Right lobe of liver (tissue), 6 donors: Measurements from ENCODE around the gene PDZD7. TPM values are rescaled to one million over a fixed set of nuclear protein-coding genes. Genes with fewer than 3 reads are reported as not detected.

Experiments
- ATAC-seq, 4 donors: fragments of 200-7000 bp; cut with Tn5 transposase; one replicate each; pipeline ENCODE4 v1.9.1; 2020; ENCODE audit warnings: mild to moderate bottlenecking in 4 of 4, moderate library complexity in 4 of 4
- DNase-seq, 3 donors: peaks; one replicate each; pipeline ENCODE4 v3.0.0-alpha.2; 2020
- H3K27ac ChIP-seq, 3 donors: fragments of 200-600 bp; one replicate each; pipeline ENCODE4 v1.8.0; 2022
- H3K27me3 ChIP-seq, 2 donors: fragments of 200-600 bp; one replicate each; pipeline ENCODE4 v1.8.0; 2022
- H3K36me3 ChIP-seq, 4 donors: fragments of 200-600 bp; sonication (generic) in 1 of 4; one replicate each; pipeline versions ENCODE4 v1.5.1 to v1.8.0; 2017 to 2022; ENCODE audit warnings: control low read depth in 1 of 4
- H3K4me1 ChIP-seq, 4 donors: fragments of 200-600 bp; sonication (generic) in 1 of 4; one replicate each; pipeline versions ENCODE4 v1.5.1 to v1.8.0; 2017 to 2022; ENCODE audit warnings: control low read depth in 1 of 4
- H3K4me3 ChIP-seq, 3 donors: fragments of 200-600 bp; one replicate each; pipeline ENCODE4 v1.8.0; 2022
- H3K9me3 ChIP-seq, 4 donors: fragments of 200-600 bp; sonication (generic) in 1 of 4; one replicate each; pipeline versions ENCODE4 v1.5.1 to v1.8.0; 2017 to 2022; ENCODE audit warnings: control low read depth in 1 of 4
- POLR2A ChIP-seq: fragments of 450-650 bp; IDR thresholded peaks from one replicate; pipeline ENCODE4 v1.6.1; 2017; ENCODE audit warnings: antibody characterized with exemption, mild to moderate bottlenecking
- WGBS: methylation state at CpG from one replicate; pipeline ENCODE4 v1.1.6; 2018; ENCODE audit warnings: low coverage, low lambda C conversion rate; ENCODE audit not compliant: insufficient coverage; ENCODE audit errors: missing lambda C conversion rate; 5-methylcytosine and 5-hydroxymethylcytosine counted together
- intact Hi-C, 2 donors: fragments of 100-400 bp; cut with DNase I; formaldehyde crosslinking; loops; one replicate each; pipeline versions ENCODE4 v1.11.2 to v1.14.1; 2022
- total RNA-seq, 6 experiments: library from RNA; depleted of rRNA in 2 of 6; stranded (reverse); fragments of >200 nt in 2 of 6; fragmentation: NEBNext Ultra II Directional in 3 of 6; extraction: Animal tissue kit (Norgen Biotek cat#: 25700) in 3 of 6; gene quantifications; one replicate each; pipeline versions ENCODE4 v1.1.0 to v1.2.4, GENCODE V29; 2016 to 2023
- TF ChIP-seq, protein P1 (sequence below), 4 donors: fragments of 200-600 bp in 3 of 4; fragments of 450-650 bp in 1 of 4; IDR thresholded peaks; one replicate each; pipeline versions ENCODE4 v1.5.1 to v1.8.0; 2016 to 2022; ENCODE audit warnings: antibody characterized with exemption in 4 of 4, mild to moderate bottlenecking in 2 of 4
- donor health status: DM: no; HTN: yes; CAD: no.
- donor health status: DM: no; HTN: no; CAD: no.
- donor health status: DM: no; HTN: no; CAD: no.
- donor health status: DM: no; HTN: yes; CAD: no.
- donor health status: DM: no; HTN: yes; CAD: no.

The PDZD7 gene
- total RNA-seq, 6 experiments from 2014 or later: 0.15 to 0.50 (median 0.20) TPM; not detected in 1

GRCh38 chr10:101043363-101043707 is 12.4 kb upstream of the PDZD7 start:
- intact Hi-C loops: no loop called here
- no peaks in the 10 kb centered on the region for H3K36me3 ChIP-seq
- DNase-seq (no peak), ATAC-seq (no peak)
- H3K4me1 ChIP-seq: peaks cover 0 to 12% (median 6%) of the 10 kb centered on the region in 4 donors
- H3K4me3 ChIP-seq: peak overlapping the region; percentile 36 to 62 (median 48)
- no peaks in the 10 kb centered on the region for H3K9me3 ChIP-seq
- TF ChIP-seq POLR2A: no peak
- TF ChIP-seq, protein P1, sequence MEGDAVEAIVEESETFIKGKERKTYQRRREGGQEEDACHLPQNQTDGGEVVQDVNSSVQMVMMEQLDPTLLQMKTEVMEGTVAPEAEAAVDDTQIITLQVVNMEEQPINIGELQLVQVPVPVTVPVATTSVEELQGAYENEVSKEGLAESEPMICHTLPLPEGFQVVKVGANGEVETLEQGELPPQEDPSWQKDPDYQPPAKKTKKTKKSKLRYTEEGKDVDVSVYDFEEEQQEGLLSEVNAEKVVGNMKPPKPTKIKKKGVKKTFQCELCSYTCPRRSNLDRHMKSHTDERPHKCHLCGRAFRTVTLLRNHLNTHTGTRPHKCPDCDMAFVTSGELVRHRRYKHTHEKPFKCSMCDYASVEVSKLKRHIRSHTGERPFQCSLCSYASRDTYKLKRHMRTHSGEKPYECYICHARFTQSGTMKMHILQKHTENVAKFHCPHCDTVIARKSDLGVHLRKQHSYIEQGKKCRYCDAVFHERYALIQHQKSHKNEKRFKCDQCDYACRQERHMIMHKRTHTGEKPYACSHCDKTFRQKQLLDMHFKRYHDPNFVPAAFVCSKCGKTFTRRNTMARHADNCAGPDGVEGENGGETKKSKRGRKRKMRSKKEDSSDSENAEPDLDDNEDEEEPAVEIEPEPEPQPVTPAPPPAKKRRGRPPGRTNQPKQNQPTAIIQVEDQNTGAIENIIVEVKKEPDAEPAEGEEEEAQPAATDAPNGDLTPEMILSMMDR (IDR thresholded peaks at IDR 0.05): no peak
- peak overlapping the region; percentile 53 to 77 (median 54) for H3K27ac ChIP-seq
- peaks cover 0 to 6% of the 10 kb centered on the region in 2 donors for H3K27me3 ChIP-seq
- WGBS: 18% methylated on average over 2 of the region's 2 CpGs

- ATAC-seq (peak; percentile 95 to 98 (median 96)), DNase-seq (peak; percentile 98 to 99 (median 99))
- intact Hi-C loops: no loop called here
- Histone ChIP-seq H3K27me3 (peaks cover 0 to under 1% of the 10 kb centered on the region in 2 donors), H3K36me3 (no peaks in the 10 kb centered on the region), H3K9me3 (no peaks in the 10 kb centered on the region), H3K27ac (peak overlapping the region; percentile 53 to 77 (median 54)), H3K4me1 (peaks cover 0 to 12% (median 6%) of the 10 kb centered on the region in 4 donors), H3K4me3 (peak overlapping the region; percentile 36 to 62 (median 48))
- WGBS: 2% methylated on average over 26 of the region's 40 CpGs
- TF ChIP-seq, protein P1 (IDR thresholded peaks at IDR 0.05): no peak
- peak; percentile 57 for TF ChIP-seq POLR2A
Observed at GRCh38 chr10:101042667-101043362, 11.9 kb upstream of the PDZD7 start.

DNA sequence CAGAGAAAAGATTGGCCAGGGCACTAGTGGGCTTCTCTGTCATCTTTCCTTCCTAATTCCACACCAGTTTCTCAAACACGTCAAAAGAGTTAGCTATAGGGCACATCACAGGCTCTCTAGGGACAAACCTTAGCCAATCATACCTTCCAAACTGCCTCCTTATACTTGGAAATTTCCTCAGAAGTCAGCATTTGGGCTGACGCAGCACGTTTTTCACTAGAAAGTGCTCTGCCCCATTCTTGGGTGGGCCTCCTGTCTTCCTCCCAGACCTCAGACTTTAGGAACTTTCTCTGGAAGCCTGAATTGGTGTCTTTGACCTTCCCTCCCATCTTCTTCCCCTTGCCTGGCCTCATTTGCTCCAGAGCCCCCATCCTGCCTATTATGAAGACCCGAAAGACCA is 11.2 kb upstream of the PDZD7 start:
- Histone ChIP-seq H3K4me1 (peaks cover 0 to 12% (median 6%) of the 10 kb centered on the region in 4 donors), H3K27me3 (no peaks in the 10 kb centered on the region), H3K4me3 (no peak overlapping the region), H3K27ac (peak overlapping the region; percentile 53 to 77 (median 54)), H3K36me3 (peaks cover 0 to 5% (median under 1%) of the 10 kb centered on the region in 4 donors), H3K9me3 (no peaks in the 10 kb centered on the region)
- 66% methylated on average over 4 of the region's 4 CpGs for WGBS
- DNase-seq: no peak
- intact Hi-C loops: no loop called here
- no peak for TF ChIP-seq POLR2A
- TF ChIP-seq, protein P1 (IDR thresholded peaks at IDR 0.05): no peak
- ATAC-seq: no peak

- peak in 2 of 3 donors; percentile 67 to 80 for DNase-seq
- ATAC-seq: peak; percentile 65 to 71 (median 68)
- TF ChIP-seq, protein P1 (IDR thresholded peaks at IDR 0.05): peak; percentile 66 to 90 (median 88)
- TF ChIP-seq POLR2A: no peak
- Histone ChIP-seq H3K9me3 (no peaks in the 10 kb centered on the region), H3K27ac (no peak overlapping the region), H3K27me3 (no peaks in the 10 kb centered on the region), H3K4me1 (peaks cover 0 to 12% (median 6%) of the 10 kb centered on the region in 4 donors), H3K4me3 (no peak overlapping the region), H3K36me3 (peaks cover 0 to 5% (median 1%) of the 10 kb centered on the region in 4 donors)
- intact Hi-C loops: no loop called here
- 0% methylated on average over 5 of the region's 6 CpGs for WGBS
Observed at GRCh38 chr10:101041252-101041761, 10.4 kb upstream of the PDZD7 start.
